ENCODE measurements around the gene PYROXD2. TPM values are rescaled to one million over a fixed set of nuclear protein-coding genes. Genes with fewer than 3 reads are reported as not detected.

The PYROXD2 gene
- total and polyA plus RNA-seq, 2 of the 13 experiments (the other 11 are each of a cell fraction or from before 2014, with no cell fraction given): 2.0 to 6.2 TPM

GRCh38 chr10:98450618-98451017 lies 35.6 kb upstream of the PYROXD2 start:
- BruUV-seq (replicated peaks): no TSS peak
- FAIRE-seq (no peak), ATAC-seq (no peak), DNase-seq (ENCODE audit: low spot score) (no peak)
- POLR2A ChIA-PET: no interaction called here
- in situ Hi-C loops (cut with HindIII; ENCODE audit: extremely low pct_ligation_motif_present, low pct_unique_long_range_greater_than_20kb): loop anchor here (25.0 kb wide), 1 partner anchor 587 kb away; no protein-coding TSS in a partner anchor
- Histone ChIP-seq H3K79me2 (ENCODE audit: insufficient read depth, low read length) (peaks cover 3% of the 10 kb centered on the region), H3K27me3 (ENCODE audit: control insufficient read depth in 1 of 2, insufficient read depth in 2 of 2, low read length in 2 of 2) (no peaks in the 10 kb centered on the region), H3K4me1 (ENCODE audit: insufficient read depth, low read length) (peaks cover 34% of the 10 kb centered on the region), H2AFZ (ENCODE audit: low read length) (no peak overlapping the region), H3K9me3 (ENCODE audit: low read length) (no peaks in the 10 kb centered on the region), H3K4me2 (ENCODE audit: low read depth, low read length) (no peak overlapping the region), H3K36me3 (replicated peaks in 1 of 2; ENCODE audit: control insufficient read depth in 1 of 2, insufficient read depth in 2 of 2, low read length in 2 of 2) (no peaks in the 10 kb centered on the region), H3K4me3 (replicated peaks in 1 of 3; ENCODE audit: insufficient read depth in 1 of 3, low read depth in 2 of 3, low read length in 3 of 3) (no peak overlapping the region), H4K20me1 (ENCODE audit: insufficient read depth, low read length) (no peaks in the 10 kb centered on the region), H3K27ac (ENCODE audit: extremely low read length, insufficient read depth, low read length) (no peak overlapping the region), H3K9ac (ENCODE audit: insufficient read depth, low read depth, low read length) (no peak overlapping the region)
- TF ChIP-seq ZNF7 (CRISPR knock-in tag; IDR thresholded peaks at IDR 0.05): no peak
- no peak for TF ChIP-seq ZNF747 (CRISPR knock-in tag; IDR thresholded peaks at IDR 0.05; ENCODE audit: borderline replicate concordance)
- 0% methylated on average over 1 of the region's 1 CpG for WGBS (ENCODE audit: low lambda C conversion rate)
- intact Hi-C loops (cut with micrococcal nuclease; ENCODE audit: unreplicated experiment): no loop called here
- CTCF ChIA-PET (ENCODE audit: low intra/inter-chr PET ratio, low total read pairs): no interaction called here

- POLR2A ChIA-PET: no interaction called here
- in situ Hi-C loops (cut with HindIII; ENCODE audit: extremely low pct_ligation_motif_present, low pct_unique_long_range_greater_than_20kb): no loop called here
These were observed 34.3 kb upstream of the PYROXD2 start for GRCh38 chr10:98449287-98449686.

More at GRCh38 chr10:98449287-98449686, 34.3 kb upstream of the PYROXD2 start:
- intact Hi-C loops (cut with micrococcal nuclease; ENCODE audit: unreplicated experiment): no loop called here
- no peak overlapping the region for H3K4me2 ChIP-seq (ENCODE audit: low read depth, low read length)
- H3K9ac ChIP-seq (ENCODE audit: insufficient read depth, low read depth, low read length): no peak overlapping the region
- peak; percentile 93 for TF ChIP-seq ZNF7 (CRISPR knock-in tag; IDR thresholded peaks at IDR 0.05)
- TF ChIP-seq, protein P1, sequence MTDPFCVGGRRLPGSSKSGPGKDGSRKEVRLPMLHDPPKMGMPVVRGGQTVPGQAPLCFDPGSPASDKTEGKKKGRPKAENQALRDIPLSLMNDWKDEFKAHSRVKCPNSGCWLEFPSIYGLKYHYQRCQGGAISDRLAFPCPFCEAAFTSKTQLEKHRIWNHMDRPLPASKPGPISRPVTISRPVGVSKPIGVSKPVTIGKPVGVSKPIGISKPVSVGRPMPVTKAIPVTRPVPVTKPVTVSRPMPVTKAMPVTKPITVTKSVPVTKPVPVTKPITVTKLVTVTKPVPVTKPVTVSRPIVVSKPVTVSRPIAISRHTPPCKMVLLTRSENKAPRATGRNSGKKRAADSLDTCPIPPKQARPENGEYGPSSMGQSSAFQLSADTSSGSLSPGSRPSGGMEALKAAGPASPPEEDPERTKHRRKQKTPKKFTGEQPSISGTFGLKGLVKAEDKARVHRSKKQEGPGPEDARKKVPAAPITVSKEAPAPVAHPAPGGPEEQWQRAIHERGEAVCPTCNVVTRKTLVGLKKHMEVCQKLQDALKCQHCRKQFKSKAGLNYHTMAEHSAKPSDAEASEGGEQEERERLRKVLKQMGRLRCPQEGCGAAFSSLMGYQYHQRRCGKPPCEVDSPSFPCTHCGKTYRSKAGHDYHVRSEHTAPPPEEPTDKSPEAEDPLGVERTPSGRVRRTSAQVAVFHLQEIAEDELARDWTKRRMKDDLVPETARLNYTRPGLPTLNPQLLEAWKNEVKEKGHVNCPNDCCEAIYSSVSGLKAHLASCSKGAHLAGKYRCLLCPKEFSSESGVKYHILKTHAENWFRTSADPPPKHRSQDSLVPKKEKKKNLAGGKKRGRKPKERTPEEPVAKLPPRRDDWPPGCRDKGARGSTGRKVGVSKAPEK (CRISPR knock-in tag; IDR thresholded peaks at IDR 0.05; ENCODE audit: borderline replicate concordance): no peak
- CTCF ChIA-PET (ENCODE audit: low intra/inter-chr PET ratio, low total read pairs): no interaction called here
- H3K27ac ChIP-seq (ENCODE audit: extremely low read length, insufficient read depth, low read length): no peak overlapping the region
- H3K36me3 ChIP-seq (replicated peaks in 1 of 2; ENCODE audit: control insufficient read depth in 1 of 2, insufficient read depth in 2 of 2, low read length in 2 of 2): peaks cover 3 to 9% of the 10 kb centered on the region in 2 experiments; a peak in 4 of 5 replicates
- no peak overlapping the region for H2AFZ ChIP-seq (ENCODE audit: low read length)
- H3K79me2 ChIP-seq (ENCODE audit: insufficient read depth, low read length): peaks cover 3% of the 10 kb centered on the region
- DNase-seq (ENCODE audit: low spot score): no peak
- H3K4me1 ChIP-seq (ENCODE audit: insufficient read depth, low read length): peaks cover 27% of the 10 kb centered on the region
- H3K9me3 ChIP-seq (ENCODE audit: low read length): no peaks in the 10 kb centered on the region
- no peak for FAIRE-seq
- no peaks in the 10 kb centered on the region for H4K20me1 ChIP-seq (ENCODE audit: insufficient read depth, low read length)
- no peak for ATAC-seq
- BruUV-seq (replicated peaks): no TSS peak
- no peaks in the 10 kb centered on the region for H3K27me3 ChIP-seq (ENCODE audit: control insufficient read depth in 1 of 2, insufficient read depth in 2 of 2, low read length in 2 of 2)
- no peak overlapping the region for H3K4me3 ChIP-seq (replicated peaks in 1 of 3; ENCODE audit: insufficient read depth in 1 of 3, low read depth in 2 of 3, low read length in 3 of 3)
